ENCODE measurements around the gene SUMF1.

DNA sequence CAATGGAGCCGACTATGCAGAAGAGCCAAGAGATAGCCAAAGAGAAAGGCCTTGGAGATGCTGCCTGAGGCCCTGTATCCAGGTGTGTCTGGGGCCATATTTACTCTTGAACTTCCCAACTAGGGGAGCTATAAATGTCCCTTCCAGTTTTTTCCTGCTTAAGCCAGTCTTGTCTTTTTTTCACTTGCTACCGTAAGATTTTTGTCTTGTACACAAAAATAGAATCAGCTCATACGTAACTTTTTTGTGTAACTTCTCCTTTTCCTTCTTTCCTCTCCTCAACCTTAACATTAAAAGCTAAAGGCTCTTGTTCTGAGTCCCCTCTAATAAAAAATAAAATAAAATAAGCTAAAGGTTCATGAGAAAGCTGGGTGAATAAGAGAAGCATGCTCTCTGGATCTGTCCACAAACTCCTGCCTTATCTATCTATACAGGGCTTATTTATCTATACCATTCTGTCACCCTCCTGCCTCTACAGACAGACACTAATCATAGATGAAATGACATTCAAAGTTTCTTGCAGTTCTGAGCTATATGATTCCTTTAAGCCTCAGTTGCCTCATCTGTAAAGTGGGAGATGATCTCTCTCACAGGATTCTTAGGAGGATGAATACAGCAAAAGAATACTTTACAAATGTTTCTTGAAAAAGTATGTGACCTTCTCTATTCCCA, 4.6 kb downstream of the SUMF1 start:
- no peak for TF ChIP-seq EZH2 (IDR thresholded peaks at IDR 0.05; ENCODE audit: low read length)
- TF ChIP-seq, protein P1, sequence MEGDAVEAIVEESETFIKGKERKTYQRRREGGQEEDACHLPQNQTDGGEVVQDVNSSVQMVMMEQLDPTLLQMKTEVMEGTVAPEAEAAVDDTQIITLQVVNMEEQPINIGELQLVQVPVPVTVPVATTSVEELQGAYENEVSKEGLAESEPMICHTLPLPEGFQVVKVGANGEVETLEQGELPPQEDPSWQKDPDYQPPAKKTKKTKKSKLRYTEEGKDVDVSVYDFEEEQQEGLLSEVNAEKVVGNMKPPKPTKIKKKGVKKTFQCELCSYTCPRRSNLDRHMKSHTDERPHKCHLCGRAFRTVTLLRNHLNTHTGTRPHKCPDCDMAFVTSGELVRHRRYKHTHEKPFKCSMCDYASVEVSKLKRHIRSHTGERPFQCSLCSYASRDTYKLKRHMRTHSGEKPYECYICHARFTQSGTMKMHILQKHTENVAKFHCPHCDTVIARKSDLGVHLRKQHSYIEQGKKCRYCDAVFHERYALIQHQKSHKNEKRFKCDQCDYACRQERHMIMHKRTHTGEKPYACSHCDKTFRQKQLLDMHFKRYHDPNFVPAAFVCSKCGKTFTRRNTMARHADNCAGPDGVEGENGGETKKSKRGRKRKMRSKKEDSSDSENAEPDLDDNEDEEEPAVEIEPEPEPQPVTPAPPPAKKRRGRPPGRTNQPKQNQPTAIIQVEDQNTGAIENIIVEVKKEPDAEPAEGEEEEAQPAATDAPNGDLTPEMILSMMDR (optimal IDR thresholded peaks at IDR 0.05 in 1 of 3, IDR thresholded peaks at IDR 0.05 in 1 of 3, conservative IDR thresholded peaks at IDR 0.05 in 1 of 3; ENCODE audit: extremely low read depth in 1 of 3, insufficient read depth in 2 of 3, low read length in 3 of 3), result no peak

Measured in keratinocyte (primary cell).